GM18519 (cell line): ENCODE measurements around the gene G6PC3.

Experiments used
- ATAC-seq: cut with Tn5 transposase; IDR thresholded peaks from one replicate; pipeline ENCODE4 v1.9.1; 2021; ENCODE audit warnings: mild to moderate bottlenecking, moderate library complexity; ENCODE audit not compliant: unreplicated experiment, low FRiP score

G6PC3 gene

GRCh38 chr17:44120851-44121605 is 50.5 kb downstream of the G6PC3 start:
- ATAC-seq = no peak

- no peak for ATAC-seq
Observed at GRCh38 chr17:44121997-44122815, 51.7 kb downstream of the G6PC3 start.

GRCh38 chr17:44122816-44123355 is 52.4 kb downstream of the G6PC3 start:
- ATAC-seq = peak; percentile 19

- peak; percentile 80 for ATAC-seq
Observed at GRCh38 chr17:44123356-44124117, 53.0 kb downstream of the G6PC3 start, which contains the start of gene HDAC5. Gene HDAC5, minus strand, starts transcription at chr17:44123641. Its CDS starts 6,126 bp downstream, at chr17:44117515.

- no peak for ATAC-seq
Observed at GRCh38 chr17:44124118-44124438, 53.5 kb downstream of the G6PC3 start.
